ENCODE data around the gene TRIP13.
"Not testable (repeated sequence)": the region's sequence is repeated elsewhere in the genome, so short reads cannot be mapped to it uniquely, and the experiment has no call there.

DNA sequence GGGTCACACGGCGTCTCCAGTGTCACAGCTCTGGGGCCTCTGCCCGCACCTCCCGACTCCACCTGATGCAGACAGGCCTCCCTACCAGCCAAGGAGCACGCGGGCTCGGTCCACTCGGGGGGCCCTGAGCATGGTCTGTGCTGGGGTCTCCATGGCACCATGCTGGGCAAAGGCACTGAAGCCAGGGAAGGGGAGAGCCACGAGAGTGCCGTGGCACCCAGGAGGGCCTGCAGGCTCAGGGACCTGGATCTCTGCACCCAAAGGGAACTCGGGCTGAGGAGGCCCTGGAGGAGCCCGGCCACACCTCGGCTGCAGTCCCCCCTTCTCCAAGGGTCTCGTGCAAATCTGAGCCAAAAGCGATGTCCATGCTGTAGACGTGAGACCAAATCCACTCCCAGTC, 48.3 kb upstream of the TRIP13 start:
- TF ChIP-seq YY1 (IDR thresholded peaks at IDR 0.05; ENCODE audit: insufficient read depth, insufficient read length); SUZ12 (IDR thresholded peaks at IDR 0.05; ENCODE audit: extremely low read depth, insufficient read depth, insufficient read length): not testable (repeated sequence)

Data from NT2/D1 (cell line).